Dendritic cell treated with granulocyte-macrophage colony-stimulating factor and Interleukin-4, amounts not matched to agents 40 ng/mL and 50 ng/mL, for 4 days (primary cell): ENCODE data around the gene CS.

Source experiments
- H3K27ac Mint-ChIP-seq: one replicate; pipeline ENCODE4 v1.8.0; 2022; ENCODE audit warnings: mild to moderate bottlenecking, mixed read lengths
- H3K27me3 Mint-ChIP-seq: one replicate; pipeline ENCODE4 v1.8.0; 2022; ENCODE audit warnings: mild to moderate bottlenecking, mixed read lengths
- H3K36me3 Mint-ChIP-seq: one replicate; pipeline ENCODE4 v1.8.0; 2022; ENCODE audit warnings: low read depth, mixed read lengths
- H3K4me1 Mint-ChIP-seq: one replicate; pipeline ENCODE4 v1.8.0; 2022; ENCODE audit warnings: low read depth, mixed read lengths
- H3K4me3 Mint-ChIP-seq: one replicate; pipeline ENCODE4 v1.8.0; 2022; ENCODE audit warnings: mild to moderate bottlenecking, moderate library complexity, mixed read lengths
- H3K9me3 Mint-ChIP-seq: one replicate; pipeline ENCODE4 v1.8.0; 2022; ENCODE audit warnings: mixed read lengths
- intact Hi-C: fragments of 100-400 bp; cut with micrococcal nuclease; formaldehyde crosslinking; loops from one replicate; pipeline ENCODE4 v1.15.0; 2022

CS gene

GRCh38 chr12:56258068-56258819 lies 41.9 kb downstream of the CS start, which contains the start of gene ANKRD52:
Gene ANKRD52 (minus strand): TSS chr12:56258384. CDS start chr12:56258269, 115 bp downstream.
- Mint-ChIP-seq H3K36me3 (peaks cover 43% of the 10 kb centered on the region), H3K4me3 (peak within 1 kb of the TSS; percentile 87), H3K4me1 (peaks cover 18% of the 10 kb centered on the region), H3K9me3 (no peaks in the 10 kb centered on the region), H3K27me3 (no peaks in the 10 kb centered on the region), H3K27ac (peak within 1 kb of the TSS; percentile 86)
- intact Hi-C loops, result loop anchor here (2.0 to 5.0 kb wide), 2 partner anchors 36 to 65 kb away; partner anchors contain the start of genes NABP2 and RNF41

GRCh38 chr12:56257491-56258067 lies 42.6 kb downstream of the CS start:
- peaks cover 18% of the 10 kb centered on the region for H3K4me1 Mint-ChIP-seq
- H3K36me3 Mint-ChIP-seq, result peaks cover 50% of the 10 kb centered on the region
- intact Hi-C loops, result loop anchor here (2.0 to 5.0 kb wide), 2 partner anchors 35 to 65 kb away; partner anchors contain the start of genes NABP2 and RNF41
- no peaks in the 10 kb centered on the region for H3K27me3 Mint-ChIP-seq
- H3K4me3 Mint-ChIP-seq, result peak overlapping the region; percentile 87
- H3K27ac Mint-ChIP-seq, result peak overlapping the region; percentile 86
- no peaks in the 10 kb centered on the region for H3K9me3 Mint-ChIP-seq

GRCh38 chr12:56257071-56257470 lies 43.1 kb downstream of the CS start:
- no peaks in the 10 kb centered on the region for H3K27me3 Mint-ChIP-seq
- peak overlapping the region; percentile 87 for H3K4me3 Mint-ChIP-seq
- intact Hi-C loops, result loop anchor here (5.0 kb wide), 1 partner anchor 35 kb away; the partner anchor contains the start of genes NABP2 and RNF41
- H3K9me3 Mint-ChIP-seq, result no peaks in the 10 kb centered on the region
- H3K4me1 Mint-ChIP-seq, result peaks cover 18% of the 10 kb centered on the region
- no peak overlapping the region for H3K27ac Mint-ChIP-seq
- peaks cover 55% of the 10 kb centered on the region for H3K36me3 Mint-ChIP-seq

- intact Hi-C loops, result loop anchor here (5.0 kb wide), 1 partner anchor 34 kb away; the partner anchor contains the start of genes NABP2 and RNF41
- Mint-ChIP-seq H3K9me3 (no peaks in the 10 kb centered on the region), H3K27ac (no peak overlapping the region), H3K27me3 (no peaks in the 10 kb centered on the region), H3K4me3 (no peak overlapping the region), H3K36me3 (peaks cover 61% of the 10 kb centered on the region), H3K4me1 (peaks cover 18% of the 10 kb centered on the region)
Observed at GRCh38 chr12:56256326-56256960, 43.7 kb downstream of the CS start.

GRCh38 chr12:56255671-56256070 lies 44.5 kb downstream of the CS start:
- Mint-ChIP-seq H3K4me3 (no peak overlapping the region), H3K27ac (no peak overlapping the region), H3K36me3 (peaks cover 64% of the 10 kb centered on the region), H3K4me1 (peaks cover 18% of the 10 kb centered on the region), H3K27me3 (no peaks in the 10 kb centered on the region), H3K9me3 (no peaks in the 10 kb centered on the region)
- intact Hi-C loops, result loop anchor here (5.0 kb wide), 1 partner anchor 33 kb away; the partner anchor contains the start of genes NABP2 and RNF41

GRCh38 chr12:56253091-56253490 lies 47.0 kb downstream of the CS start:
- no peaks in the 10 kb centered on the region for H3K27me3 Mint-ChIP-seq
- H3K4me1 Mint-ChIP-seq, result peaks cover 9% of the 10 kb centered on the region
- H3K4me3 Mint-ChIP-seq, result no peak overlapping the region
- H3K27ac Mint-ChIP-seq, result no peak overlapping the region
- H3K9me3 Mint-ChIP-seq, result no peaks in the 10 kb centered on the region
- intact Hi-C loops, result no loop called here
- peaks cover 81% of the 10 kb centered on the region for H3K36me3 Mint-ChIP-seq

GRCh38 chr12:56252649-56253048 lies 47.5 kb downstream of the CS start:
- intact Hi-C loops, result no loop called here
- Mint-ChIP-seq H3K27ac (no peak overlapping the region), H3K4me1 (peaks cover 9% of the 10 kb centered on the region), H3K4me3 (no peak overlapping the region), H3K9me3 (no peaks in the 10 kb centered on the region), H3K27me3 (no peaks in the 10 kb centered on the region), H3K36me3 (peaks cover 86% of the 10 kb centered on the region)

- no peaks in the 10 kb centered on the region for H3K4me1 Mint-ChIP-seq
- no peak overlapping the region for H3K4me3 Mint-ChIP-seq
- H3K27me3 Mint-ChIP-seq, result no peaks in the 10 kb centered on the region
- no peaks in the 10 kb centered on the region for H3K9me3 Mint-ChIP-seq
- peaks cover 93% of the 10 kb centered on the region for H3K36me3 Mint-ChIP-seq
- no peak overlapping the region for H3K27ac Mint-ChIP-seq
- intact Hi-C loops, result no loop called here
Observed at GRCh38 chr12:56248711-56249110, 51.4 kb downstream of the CS start.

GRCh38 chr12:56247923-56248322 lies 52.2 kb downstream of the CS start:
- Mint-ChIP-seq H3K9me3 (no peaks in the 10 kb centered on the region), H3K36me3 (peaks cover 93% of the 10 kb centered on the region), H3K27me3 (no peaks in the 10 kb centered on the region), H3K27ac (no peak overlapping the region), H3K4me3 (no peak overlapping the region), H3K4me1 (no peaks in the 10 kb centered on the region)
- intact Hi-C loops, result no loop called here

GRCh38 chr12:56244494-56244893 lies 55.6 kb downstream of the CS start:
- intact Hi-C loops, result no loop called here
- H3K27me3 Mint-ChIP-seq, result no peaks in the 10 kb centered on the region
- H3K4me1 Mint-ChIP-seq, result no peaks in the 10 kb centered on the region
- peaks cover 100% of the 10 kb centered on the region for H3K36me3 Mint-ChIP-seq
- H3K9me3 Mint-ChIP-seq, result no peaks in the 10 kb centered on the region
- H3K4me3 Mint-ChIP-seq, result no peak overlapping the region
- H3K27ac Mint-ChIP-seq, result no peak overlapping the region

- no peaks in the 10 kb centered on the region for H3K4me1 Mint-ChIP-seq
- peaks cover 100% of the 10 kb centered on the region for H3K36me3 Mint-ChIP-seq
- no peak overlapping the region for H3K27ac Mint-ChIP-seq
- intact Hi-C loops, result no loop called here
- H3K4me3 Mint-ChIP-seq, result no peak overlapping the region
- H3K27me3 Mint-ChIP-seq, result no peaks in the 10 kb centered on the region
- H3K9me3 Mint-ChIP-seq, result no peaks in the 10 kb centered on the region
Observed at GRCh38 chr12:56243731-56244181, 56.4 kb downstream of the CS start.

- Mint-ChIP-seq H3K9me3 (no peaks in the 10 kb centered on the region), H3K4me1 (no peaks in the 10 kb centered on the region), H3K27me3 (no peaks in the 10 kb centered on the region), H3K4me3 (no peak overlapping the region), H3K27ac (no peak overlapping the region), H3K36me3 (peaks cover 100% of the 10 kb centered on the region)
- intact Hi-C loops, result no loop called here
Observed at GRCh38 chr12:56242986-56243385, 57.1 kb downstream of the CS start.

- intact Hi-C loops, result no loop called here
- no peak overlapping the region for H3K4me3 Mint-ChIP-seq
- no peaks in the 10 kb centered on the region for H3K27me3 Mint-ChIP-seq
- peaks cover 100% of the 10 kb centered on the region for H3K36me3 Mint-ChIP-seq
- no peak overlapping the region for H3K27ac Mint-ChIP-seq
- H3K9me3 Mint-ChIP-seq, result no peaks in the 10 kb centered on the region
- no peaks in the 10 kb centered on the region for H3K4me1 Mint-ChIP-seq
Observed at GRCh38 chr12:56241424-56242303, 58.5 kb downstream of the CS start.
